ENCODE data around the gene SQOR.

SQOR gene

GRCh38 chr15:45606841-45607240, 28.0 kb upstream of the SQOR start:
- DNase-seq (ENCODE audit: low read depth), result no peak
- TF ChIP-seq CTCF (conservative IDR thresholded peaks at IDR 0.05; ENCODE audit: low read depth, low read length), result no peak
- no peak overlapping the region for H3K4me3 ChIP-seq (ENCODE audit: low read length)

GRCh38 chr15:45611305-45611704, 23.5 kb upstream of the SQOR start:
- no peak for DNase-seq (ENCODE audit: low read depth)
- peak; percentile 48 for TF ChIP-seq CTCF (conservative IDR thresholded peaks at IDR 0.05; ENCODE audit: low read depth, low read length)
- no peak overlapping the region for H3K4me3 ChIP-seq (ENCODE audit: low read length)

DNA sequence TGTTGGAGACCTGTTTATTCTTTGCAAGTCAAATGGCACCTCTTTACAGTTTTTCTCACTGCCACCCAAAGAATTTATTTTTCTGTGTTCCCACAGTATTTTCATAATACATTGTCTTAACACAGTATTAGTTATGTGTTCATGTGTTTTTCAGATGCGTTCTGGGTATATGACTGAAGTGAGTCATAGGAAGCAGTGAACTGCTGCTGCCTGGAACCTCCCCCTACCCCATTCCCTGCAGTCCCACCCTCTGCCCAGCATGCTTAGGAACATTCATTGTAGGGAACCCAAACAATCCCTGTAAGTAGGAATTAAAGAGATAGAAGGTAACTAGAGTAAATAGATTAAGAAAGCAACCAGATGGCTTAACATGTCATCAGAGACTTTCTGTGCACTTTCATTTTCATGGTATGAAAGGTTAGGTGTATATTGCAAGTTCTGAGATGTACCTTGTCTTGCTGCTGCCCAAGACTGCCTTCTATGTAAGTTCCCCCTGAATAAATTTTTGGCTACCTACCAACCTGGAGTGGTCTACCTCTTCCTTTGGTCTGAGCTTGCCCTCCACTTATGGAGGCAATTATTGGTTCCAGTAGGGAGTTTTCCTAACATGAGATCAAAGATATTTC, 21.9 kb upstream of the SQOR start:
- no peak for TF ChIP-seq CTCF (conservative IDR thresholded peaks at IDR 0.05; ENCODE audit: low read depth, low read length)
- H3K4me3 ChIP-seq (ENCODE audit: low read length), result no peak overlapping the region
- no peak for DNase-seq (ENCODE audit: low read depth)

GRCh38 chr15:45616901-45617323, 17.9 kb upstream of the SQOR start:
- no peak for DNase-seq (ENCODE audit: low read depth)
- H3K4me3 ChIP-seq (ENCODE audit: low read length), result no peak overlapping the region
- TF ChIP-seq CTCF (conservative IDR thresholded peaks at IDR 0.05; ENCODE audit: low read depth, low read length), result no peak

DNA sequence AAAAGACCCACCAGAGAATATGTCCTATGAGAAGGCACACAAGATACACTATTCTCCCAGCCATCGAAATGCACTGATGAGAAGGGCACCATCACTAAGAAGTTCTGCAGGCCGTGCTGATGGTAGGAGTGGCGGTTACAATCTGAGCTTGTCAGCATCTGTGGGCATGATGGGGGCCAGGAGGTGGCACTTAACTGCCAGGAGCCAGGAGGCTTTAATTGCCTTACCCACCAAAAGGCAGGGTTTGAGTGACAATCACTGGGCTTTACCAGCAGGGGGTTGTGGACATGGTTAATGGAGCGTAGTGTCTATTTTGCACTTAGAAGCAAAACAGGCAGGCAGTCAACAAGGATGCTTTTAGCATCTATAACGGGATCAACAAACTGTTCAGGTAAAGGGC, 16.0 kb upstream of the SQOR start:
- no peak overlapping the region for H3K4me3 ChIP-seq (ENCODE audit: low read length)
- DNase-seq (ENCODE audit: low read depth), result no peak
- TF ChIP-seq CTCF (conservative IDR thresholded peaks at IDR 0.05; ENCODE audit: low read depth, low read length), result no peak

DNA sequence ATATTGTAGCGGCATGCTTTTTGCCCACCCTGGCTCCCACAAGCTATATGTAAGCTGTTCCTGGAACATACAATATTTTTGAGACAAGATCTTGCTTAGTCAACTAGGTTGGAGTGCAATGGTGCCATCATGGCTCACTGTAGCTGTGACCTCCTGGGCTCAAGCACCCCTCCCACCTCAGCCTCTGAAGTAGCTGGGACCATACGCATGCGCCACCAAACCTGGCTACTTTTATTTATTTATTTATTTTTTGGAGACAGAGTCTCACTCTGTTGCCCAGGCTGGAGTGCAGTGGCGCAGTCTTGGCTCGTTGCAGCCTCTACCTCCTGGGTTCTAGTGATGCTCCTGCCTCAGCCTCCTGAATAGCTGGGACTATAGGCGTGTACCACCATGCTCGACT, 6.7 kb upstream of the SQOR start:
- no peak overlapping the region for H3K4me3 ChIP-seq (ENCODE audit: low read length)
- no peak for DNase-seq (ENCODE audit: low read depth)
- no peak for TF ChIP-seq CTCF (conservative IDR thresholded peaks at IDR 0.05; ENCODE audit: low read depth, low read length)

- H3K4me3 ChIP-seq (ENCODE audit: low read length), result no peak overlapping the region
- no peak for TF ChIP-seq CTCF (conservative IDR thresholded peaks at IDR 0.05; ENCODE audit: low read depth, low read length)
- DNase-seq (ENCODE audit: low read depth), result no peak
Observed at GRCh38 chr15:45630917-45631691, 3.7 kb upstream of the SQOR start.
